ENCODE data around the gene DYDC1.
"Not testable (repeated sequence)": the region's sequence is repeated elsewhere in the genome, so short reads cannot be mapped to it uniquely, and the experiment has no call there.

DYDC1 gene

DNA sequence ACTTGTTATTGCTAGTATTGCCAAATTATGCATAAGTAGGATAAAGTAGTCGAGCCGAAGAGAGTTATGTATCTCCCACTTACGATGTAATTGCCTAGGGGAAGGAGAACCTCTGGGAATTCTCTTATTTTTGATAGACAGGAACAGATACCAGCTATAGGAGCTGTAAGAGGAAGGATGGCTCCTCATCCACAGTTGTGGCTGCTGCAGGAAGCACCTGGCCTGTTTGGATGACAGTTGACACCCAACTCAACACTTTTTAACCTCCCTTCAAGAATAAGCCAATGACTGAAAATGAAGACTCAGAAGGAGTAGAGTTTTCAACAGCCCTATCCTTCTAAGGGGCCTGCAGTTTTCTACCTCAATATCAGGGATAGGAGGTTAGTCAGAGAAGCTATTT is 6.3 kb downstream of the DYDC1 start:
- DNase-seq (ENCODE audit: extremely low spot score, insufficient read length, low read depth) (no peak), FAIRE-seq (no peak)

DNA sequence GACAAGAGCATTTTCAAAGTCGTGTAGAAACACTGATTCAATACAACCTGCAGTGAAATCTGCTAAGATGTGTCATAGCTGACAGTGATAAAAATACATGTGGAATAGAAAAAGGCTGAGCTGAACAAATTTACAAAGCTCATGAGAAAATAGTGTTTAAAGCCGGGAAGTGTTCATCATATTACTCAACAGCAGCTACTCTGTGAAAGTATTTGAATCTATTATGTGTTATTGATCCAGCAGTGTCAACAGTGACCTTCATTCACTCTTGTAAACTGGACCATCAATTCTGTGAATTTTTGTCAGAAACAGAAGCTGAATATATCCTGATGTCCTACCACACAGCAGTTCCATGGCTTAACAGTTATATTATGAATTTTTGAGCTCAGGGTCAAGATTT is 11.6 kb downstream of the DYDC1 start:
- DNase-seq (ENCODE audit: extremely low spot score, insufficient read length, low read depth): no peak
- FAIRE-seq: no peak

- DNase-seq (ENCODE audit: extremely low spot score, insufficient read length, low read depth): no peak
- FAIRE-seq: no peak
Measured at GRCh38 chr10:80344276-80344675, 12.3 kb downstream of the DYDC1 start.

DNA sequence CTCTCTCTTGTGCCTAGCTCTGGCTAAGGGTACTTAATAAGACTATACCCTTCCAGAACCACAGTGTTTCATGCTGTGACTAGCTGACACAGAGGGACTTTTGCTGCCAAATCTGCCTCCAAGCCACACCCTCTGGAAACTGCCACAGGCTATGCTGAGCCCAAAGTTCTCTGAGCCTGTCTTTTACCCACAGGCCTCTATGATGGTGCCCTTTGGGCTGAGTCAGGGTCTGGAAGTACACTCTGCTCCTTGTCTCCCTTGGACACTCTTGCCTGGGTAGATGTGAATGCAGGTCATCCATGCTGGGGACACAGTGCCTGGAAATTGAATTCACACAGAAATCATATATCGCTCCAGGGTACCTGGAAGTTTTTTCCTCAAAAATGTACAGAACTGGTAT is 22.6 kb downstream of the DYDC1 start:
- no peak for FAIRE-seq
- DNase-seq (ENCODE audit: extremely low spot score, insufficient read length, low read depth): no peak

DNA sequence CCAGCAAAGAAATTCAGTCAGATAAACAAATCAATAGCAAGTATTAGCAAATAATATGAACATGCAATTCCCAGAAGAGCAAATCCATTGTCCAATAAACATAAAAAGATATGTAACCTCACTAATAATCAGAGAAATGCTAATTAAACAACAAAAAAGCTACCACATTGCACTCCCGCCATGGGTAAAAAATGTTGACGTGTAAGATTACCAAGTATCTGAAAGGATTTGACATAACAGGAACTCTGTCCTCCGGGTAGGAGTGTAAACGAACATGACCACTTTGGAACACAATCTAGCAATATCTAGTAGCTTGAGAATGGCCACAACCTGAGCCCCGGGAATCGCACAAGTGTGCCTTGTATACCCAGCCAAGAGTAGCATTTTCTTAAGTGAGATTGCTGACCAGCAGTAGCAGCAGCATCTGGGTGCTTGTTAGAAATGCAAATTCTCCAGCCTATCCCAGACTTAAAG is 31.6 kb downstream of the DYDC1 start:
- DNase-seq (ENCODE audit: extremely low spot score, insufficient read length, low read depth) (no peak), FAIRE-seq (no peak)

GRCh38 chr10:80324086-80324485 is 32.5 kb downstream of the DYDC1 start:
- DNase-seq (ENCODE audit: extremely low spot score, insufficient read length, low read depth) (no peak), FAIRE-seq (no peak)

DNA sequence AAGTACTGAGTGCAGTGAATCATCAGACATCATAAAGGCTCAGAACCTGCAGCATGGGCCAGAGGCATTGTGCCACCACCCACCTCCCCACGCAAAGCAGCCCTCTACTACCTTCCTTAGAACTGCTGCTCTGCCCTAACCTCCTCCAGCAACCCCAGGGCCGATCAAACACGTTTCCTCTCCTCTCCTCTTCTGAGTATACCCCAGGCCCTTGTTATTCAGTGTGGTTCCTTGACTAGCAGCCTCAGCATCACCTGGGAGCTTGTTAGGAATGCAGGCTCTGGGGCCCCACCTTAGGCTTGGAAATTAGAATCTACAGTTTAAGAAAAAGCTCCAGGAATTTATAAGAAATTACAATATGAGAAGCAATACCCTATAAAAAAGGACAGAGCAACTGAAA is 33.2 kb downstream of the DYDC1 start:
- FAIRE-seq (no peak), DNase-seq (ENCODE audit: extremely low spot score, insufficient read length, low read depth) (no peak)

DNA sequence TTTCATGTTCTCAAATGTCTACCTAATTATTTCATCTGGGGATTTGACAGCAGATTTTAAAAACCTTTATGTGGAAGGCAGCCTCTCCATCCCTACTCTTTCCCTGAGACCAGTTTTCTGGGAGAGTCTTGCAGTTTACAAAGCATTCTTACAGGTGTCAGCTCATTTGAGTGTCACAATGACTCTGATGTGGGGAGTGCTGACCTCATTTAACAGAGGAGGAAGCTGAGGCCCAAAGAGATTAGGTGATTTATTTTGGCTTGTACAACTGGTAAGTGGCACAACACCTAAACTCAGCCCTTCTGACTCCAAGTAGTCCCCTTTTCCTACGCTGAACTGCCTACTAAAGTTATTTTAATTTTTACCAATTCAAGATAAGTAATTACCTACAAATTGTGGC is 33.8 kb downstream of the DYDC1 start:
- no peak for FAIRE-seq
- DNase-seq (ENCODE audit: extremely low spot score, insufficient read length, low read depth): no peak

- DNase-seq (ENCODE audit: extremely low spot score, insufficient read length, low read depth): no peak
- FAIRE-seq: no peak
Measured at GRCh38 chr10:80322158-80322557, 34.4 kb downstream of the DYDC1 start.

DNA sequence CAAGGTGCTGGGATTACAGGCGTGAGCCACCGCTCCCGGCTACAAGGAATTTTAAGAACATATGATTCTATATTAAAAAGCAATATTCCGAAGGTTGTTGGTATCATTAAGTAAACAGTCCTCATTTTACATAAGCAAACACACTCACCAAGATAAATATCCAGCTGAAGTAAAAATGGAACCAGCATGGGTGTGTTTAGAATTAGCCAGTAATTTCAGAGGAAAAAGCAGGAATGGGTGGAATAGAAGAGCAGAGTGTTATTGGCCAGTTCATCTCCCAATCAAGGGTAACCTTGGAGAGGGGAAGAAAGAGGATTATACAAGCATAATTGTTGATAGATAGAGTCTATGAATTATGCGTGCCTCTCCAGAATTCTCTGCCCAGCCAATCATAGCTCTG is 35.4 kb downstream of the DYDC1 start:
- DNase-seq (ENCODE audit: extremely low spot score, insufficient read length, low read depth) (no peak), FAIRE-seq (no peak)

DNA sequence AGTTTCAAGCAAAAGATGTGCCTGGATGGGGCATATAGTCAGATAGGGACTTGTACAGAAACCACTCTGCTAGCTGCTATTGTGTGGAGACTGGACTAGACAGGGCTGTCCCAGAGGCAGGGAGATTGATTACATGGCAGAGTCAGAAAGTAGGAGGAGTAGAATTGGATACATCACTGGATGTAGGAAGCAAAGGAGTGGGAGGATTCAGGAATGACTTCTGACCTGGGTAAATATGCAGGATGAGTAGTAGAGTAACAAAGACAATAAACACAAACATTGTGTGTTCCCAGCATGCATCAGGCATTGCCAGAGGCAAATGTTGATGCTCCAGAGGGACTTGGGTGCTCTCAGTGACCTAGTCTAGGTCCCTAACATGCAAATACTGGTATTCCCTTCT is 36.2 kb downstream of the DYDC1 start:
- FAIRE-seq (no peak), DNase-seq (ENCODE audit: extremely low spot score, insufficient read length, low read depth) (no peak)

DNA sequence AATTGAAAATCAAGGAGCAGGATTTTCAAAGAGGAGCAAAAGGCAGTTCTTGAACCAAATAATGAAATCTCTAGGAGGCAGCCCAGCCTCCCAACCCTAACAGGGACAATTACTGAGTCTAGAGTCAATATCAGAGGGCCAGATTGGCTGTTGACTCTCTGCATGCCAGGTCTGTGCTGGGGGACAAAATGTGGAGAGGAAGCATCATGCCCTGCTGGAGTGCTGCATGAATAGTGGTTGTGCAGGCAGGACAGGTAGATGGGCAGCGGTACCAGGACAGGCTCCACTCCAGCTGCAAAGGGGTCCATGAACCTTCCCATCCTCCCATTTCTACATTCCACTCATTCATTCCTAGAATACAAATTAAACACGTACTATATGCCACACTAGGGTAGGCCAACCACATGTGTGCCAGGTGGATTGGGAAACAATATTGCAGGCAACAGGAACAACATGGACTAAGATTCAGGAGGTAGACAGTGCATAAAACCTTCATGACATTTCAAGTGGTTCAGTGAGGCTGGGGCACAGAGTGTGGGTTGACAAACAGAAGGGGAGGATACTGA is 36.7 kb downstream of the DYDC1 start:
- FAIRE-seq (peak; percentile 5), DNase-seq (ENCODE audit: extremely low spot score, insufficient read length, low read depth) (no peak)

DNA sequence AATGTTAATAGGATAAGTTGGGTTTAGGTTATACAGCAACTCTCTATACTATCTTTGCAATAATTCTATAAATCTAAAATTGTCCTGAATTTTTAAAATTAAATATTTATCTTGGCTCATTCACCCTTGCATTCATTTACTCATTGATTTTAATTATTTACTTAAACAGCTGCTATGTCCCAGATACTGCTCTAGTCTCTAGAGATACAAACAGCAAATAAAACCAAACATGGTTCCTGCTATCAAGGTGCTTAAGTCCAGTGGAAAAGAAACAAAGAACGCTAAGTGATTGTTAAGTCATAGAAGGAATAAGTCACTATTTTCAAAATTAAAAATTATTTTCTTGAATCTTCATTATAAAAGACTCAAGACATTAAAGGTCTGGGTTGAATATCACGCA is 37.2 kb downstream of the DYDC1 start:
- FAIRE-seq: no peak
- no peak for DNase-seq (ENCODE audit: extremely low spot score, insufficient read length, low read depth)

DNA sequence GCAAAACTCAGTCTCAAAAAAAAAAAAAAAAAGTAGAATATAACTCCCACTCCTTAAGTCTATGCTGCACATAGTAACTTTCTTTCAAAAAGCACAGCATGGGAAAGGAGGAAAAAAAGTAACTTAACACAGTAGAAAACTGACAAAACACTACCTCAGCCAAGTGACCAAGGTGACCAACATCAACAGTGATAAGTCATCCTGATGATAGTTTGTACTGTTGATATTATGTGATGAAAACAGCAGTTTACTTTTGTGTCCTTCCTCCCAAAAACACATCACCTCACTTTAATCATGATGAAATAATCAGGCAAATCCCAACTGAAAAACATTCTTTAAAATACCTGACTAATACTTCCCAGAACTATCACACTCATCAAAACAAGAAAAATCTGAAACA is 37.8 kb downstream of the DYDC1 start:
- no peak for DNase-seq (ENCODE audit: extremely low spot score, insufficient read length, low read depth)
- FAIRE-seq: no peak

DNA sequence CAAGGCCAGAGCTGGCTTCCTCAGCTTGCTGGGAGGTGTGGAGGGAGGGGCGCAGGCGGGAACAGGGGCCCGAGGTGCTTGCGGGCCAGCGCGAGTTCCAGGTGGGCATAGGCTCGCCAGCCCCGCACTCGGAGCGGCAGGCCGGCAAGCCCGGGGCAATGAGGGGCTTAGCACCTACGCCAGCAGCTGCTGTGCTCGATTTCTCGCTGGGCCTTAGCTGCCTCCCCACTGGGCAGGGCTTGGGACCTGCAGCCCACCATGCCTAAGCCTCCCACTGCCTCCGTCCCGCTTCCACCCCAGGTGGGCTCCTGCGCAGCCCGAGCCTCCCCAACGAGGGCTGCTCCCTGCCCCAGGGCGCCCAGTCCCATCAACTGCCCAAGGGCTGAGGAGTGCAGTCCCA is 41.2 kb downstream of the DYDC1 start:
- FAIRE-seq: no peak

GRCh38 chr10:80313523-80313922 is 43.0 kb downstream of the DYDC1 start:
- DNase-seq (ENCODE audit: extremely low spot score, insufficient read length, low read depth): no peak
- FAIRE-seq: no peak

More for the DNA sequence above, 41.2 kb downstream of the DYDC1 start:
- no peak for DNase-seq (ENCODE audit: extremely low spot score, insufficient read length, low read depth)

DNA sequence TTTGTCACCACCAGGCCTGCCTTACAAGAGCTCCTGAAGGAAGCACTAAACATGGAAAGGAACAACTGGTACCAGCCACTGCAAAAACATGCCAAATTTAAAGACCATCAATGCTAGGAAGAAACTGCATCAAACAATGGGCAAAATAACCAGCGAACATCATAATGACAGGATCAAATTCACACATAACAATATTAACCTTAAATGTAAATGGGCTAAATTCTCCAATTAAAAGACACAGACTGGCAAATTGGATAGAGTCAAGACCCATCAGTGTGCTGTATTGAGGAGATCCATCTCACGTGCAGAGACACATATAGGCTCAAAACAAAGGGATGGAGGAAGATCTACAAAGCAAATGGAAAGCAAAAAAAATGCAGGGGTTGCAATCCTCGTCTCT is 50.6 kb downstream of the DYDC1 start:
- FAIRE-seq; DNase-seq (ENCODE audit: extremely low spot score, insufficient read length, low read depth): not testable (repeated sequence)

DNA sequence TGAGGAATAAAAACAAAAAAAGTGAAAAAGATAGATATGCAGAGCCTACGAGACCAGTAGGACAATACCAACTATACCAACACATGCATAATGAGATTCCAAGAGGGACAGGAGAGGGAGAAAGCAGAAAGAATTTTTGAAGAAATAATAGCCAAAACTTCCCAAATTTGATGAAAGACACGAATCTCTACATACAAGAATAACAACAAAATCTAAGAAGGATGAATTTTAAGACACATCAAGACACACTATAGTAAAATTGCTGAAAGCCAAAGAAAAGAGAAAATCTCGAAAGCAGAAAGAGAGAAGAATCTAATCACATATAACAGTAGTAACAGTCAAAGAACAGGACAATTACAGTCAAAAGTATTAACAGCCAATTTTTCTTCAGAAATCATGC is 59.6 kb downstream of the DYDC1 start:
- FAIRE-seq (no peak), DNase-seq (ENCODE audit: extremely low spot score, insufficient read length, low read depth) (no peak)

GRCh38 chr10:80292607-80293239 is 63.8 kb downstream of the DYDC1 start:
- DNase-seq (ENCODE audit: extremely low spot score, insufficient read length, low read depth) (no peak), FAIRE-seq (no peak)

DNA sequence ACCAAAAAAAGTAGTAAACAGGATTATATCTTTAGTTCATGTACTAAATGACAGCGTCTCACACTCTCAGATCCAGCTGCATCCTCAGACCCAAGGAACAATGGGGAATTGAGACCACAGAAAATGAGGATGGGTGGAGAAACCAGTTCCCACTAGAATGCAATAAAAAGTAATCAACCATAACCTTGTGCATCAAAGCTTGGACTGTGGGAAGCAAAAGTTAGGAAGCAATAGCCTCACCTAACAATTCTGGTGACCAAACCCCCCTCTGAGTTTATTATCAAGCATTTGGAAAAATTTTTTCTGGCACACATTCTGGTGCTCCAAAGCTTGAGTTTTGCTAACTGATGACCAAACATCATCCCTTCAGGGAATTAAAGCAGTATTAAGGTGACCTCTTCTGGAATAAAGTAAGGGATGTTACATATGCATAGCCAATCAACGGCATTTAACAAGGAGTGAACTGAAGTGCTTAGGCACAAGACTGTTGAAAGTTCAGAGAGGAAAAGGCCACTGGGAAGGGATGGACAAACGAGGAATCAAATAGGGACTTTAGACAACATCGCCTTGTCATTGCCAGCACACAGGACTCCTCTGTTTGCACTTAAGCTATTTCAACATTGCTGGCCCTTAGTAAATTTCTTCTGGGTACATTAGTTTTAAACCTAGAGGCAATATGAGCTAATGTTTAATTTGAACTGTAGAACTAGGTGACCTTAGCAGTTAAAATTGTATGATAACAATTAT is 65.9 kb downstream of the DYDC1 start:
- no peak for FAIRE-seq
- no peak for DNase-seq (ENCODE audit: extremely low spot score, insufficient read length, low read depth)

DNA sequence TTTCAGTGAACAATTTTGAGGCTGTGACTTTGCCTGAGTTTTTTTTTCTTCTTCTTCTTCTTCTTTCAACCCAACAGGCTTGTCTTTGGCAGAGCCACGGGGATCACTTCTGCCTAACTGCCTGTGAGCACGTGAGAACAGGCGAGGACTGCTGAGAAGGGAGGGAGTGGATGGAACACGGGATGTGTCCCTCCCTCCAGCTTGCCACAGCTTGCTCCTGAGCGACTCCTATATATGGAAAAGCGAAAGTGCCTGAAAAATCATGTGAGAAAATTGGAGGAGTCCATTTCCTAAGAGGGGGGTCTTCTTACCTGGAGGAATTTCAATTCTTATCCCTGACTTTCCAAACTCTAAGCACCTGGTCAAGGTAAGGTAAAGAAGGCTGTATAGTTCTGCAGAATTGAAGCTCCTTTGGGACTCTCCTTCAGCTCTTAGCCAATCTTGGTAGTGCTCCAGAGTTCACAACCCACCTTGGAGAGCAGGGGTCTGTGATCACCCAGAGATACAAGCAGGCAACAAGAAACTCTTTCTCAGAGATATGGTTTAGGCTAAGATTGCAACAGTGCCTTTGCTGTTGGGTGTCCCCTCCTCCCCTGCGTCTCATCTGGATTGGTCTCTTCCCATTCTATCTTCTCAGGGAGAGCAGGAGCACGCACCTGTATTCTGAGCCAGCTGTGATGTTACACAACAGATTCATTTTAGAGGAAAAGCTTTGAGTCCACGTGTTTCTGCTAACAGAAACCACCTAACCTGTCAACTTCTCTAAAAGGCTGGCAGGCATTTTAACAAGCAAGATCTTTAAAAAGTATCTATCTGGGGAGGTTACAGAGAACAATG is 66.9 kb downstream of the DYDC1 start, which contains the start of gene MAT1A:
MAT1A (minus strand) TSS at position 208 of the 837 bp plus-strand sequence. CDS start 235 bp downstream, outside the sequence.
- DNase-seq (ENCODE audit: extremely low spot score, insufficient read length, low read depth) (no peak), FAIRE-seq (no peak)
